Right lobe of liver (tissue), 4 donors: Measurements from ENCODE around the gene SBF2.

Experiments
- POLR2A ChIP-seq: fragments of 450-650 bp; IDR thresholded peaks from one replicate; pipeline ENCODE4 v1.6.1; 2017; ENCODE audit warnings: antibody characterized with exemption, mild to moderate bottlenecking
- TF ChIP-seq, protein P1 (sequence below), 4 donors: fragments of 200-600 bp in 3 of 4; fragments of 450-650 bp in 1 of 4; IDR thresholded peaks; one replicate each; pipeline versions ENCODE4 v1.5.1 to v1.8.0; 2016 to 2022; ENCODE audit warnings: antibody characterized with exemption in 4 of 4, mild to moderate bottlenecking in 2 of 4
- donor health status: DM: no; HTN: no; CAD: no.
- donor health status: DM: no; HTN: no; CAD: no.
- donor health status: DM: no; HTN: yes; CAD: no.

DNA sequence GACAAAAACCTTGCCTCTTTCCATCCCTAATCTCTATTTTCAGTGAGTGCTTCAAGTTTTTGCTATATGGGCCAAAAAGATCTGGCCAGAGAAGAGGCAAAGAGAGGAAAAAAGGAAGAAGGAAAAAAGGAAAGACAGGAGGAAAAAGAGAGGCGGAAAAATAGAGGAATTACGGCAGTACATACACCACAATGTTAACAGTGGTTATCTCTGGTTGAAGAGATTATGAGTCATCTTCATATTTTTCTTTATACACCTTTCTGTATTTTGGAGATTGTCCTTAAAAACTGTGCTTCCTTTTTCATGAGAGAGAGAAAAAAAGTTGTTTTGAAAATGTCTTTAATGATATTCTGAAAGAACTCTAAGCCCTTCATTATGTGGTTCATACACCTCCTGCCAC lies 133.7 kb downstream of the SBF2 start:
- no peak for TF ChIP-seq POLR2A
- TF ChIP-seq, protein P1, sequence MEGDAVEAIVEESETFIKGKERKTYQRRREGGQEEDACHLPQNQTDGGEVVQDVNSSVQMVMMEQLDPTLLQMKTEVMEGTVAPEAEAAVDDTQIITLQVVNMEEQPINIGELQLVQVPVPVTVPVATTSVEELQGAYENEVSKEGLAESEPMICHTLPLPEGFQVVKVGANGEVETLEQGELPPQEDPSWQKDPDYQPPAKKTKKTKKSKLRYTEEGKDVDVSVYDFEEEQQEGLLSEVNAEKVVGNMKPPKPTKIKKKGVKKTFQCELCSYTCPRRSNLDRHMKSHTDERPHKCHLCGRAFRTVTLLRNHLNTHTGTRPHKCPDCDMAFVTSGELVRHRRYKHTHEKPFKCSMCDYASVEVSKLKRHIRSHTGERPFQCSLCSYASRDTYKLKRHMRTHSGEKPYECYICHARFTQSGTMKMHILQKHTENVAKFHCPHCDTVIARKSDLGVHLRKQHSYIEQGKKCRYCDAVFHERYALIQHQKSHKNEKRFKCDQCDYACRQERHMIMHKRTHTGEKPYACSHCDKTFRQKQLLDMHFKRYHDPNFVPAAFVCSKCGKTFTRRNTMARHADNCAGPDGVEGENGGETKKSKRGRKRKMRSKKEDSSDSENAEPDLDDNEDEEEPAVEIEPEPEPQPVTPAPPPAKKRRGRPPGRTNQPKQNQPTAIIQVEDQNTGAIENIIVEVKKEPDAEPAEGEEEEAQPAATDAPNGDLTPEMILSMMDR (IDR thresholded peaks at IDR 0.05), result no peak
